Measurements from ENCODE around the gene TF.

Gene TF

DNA sequence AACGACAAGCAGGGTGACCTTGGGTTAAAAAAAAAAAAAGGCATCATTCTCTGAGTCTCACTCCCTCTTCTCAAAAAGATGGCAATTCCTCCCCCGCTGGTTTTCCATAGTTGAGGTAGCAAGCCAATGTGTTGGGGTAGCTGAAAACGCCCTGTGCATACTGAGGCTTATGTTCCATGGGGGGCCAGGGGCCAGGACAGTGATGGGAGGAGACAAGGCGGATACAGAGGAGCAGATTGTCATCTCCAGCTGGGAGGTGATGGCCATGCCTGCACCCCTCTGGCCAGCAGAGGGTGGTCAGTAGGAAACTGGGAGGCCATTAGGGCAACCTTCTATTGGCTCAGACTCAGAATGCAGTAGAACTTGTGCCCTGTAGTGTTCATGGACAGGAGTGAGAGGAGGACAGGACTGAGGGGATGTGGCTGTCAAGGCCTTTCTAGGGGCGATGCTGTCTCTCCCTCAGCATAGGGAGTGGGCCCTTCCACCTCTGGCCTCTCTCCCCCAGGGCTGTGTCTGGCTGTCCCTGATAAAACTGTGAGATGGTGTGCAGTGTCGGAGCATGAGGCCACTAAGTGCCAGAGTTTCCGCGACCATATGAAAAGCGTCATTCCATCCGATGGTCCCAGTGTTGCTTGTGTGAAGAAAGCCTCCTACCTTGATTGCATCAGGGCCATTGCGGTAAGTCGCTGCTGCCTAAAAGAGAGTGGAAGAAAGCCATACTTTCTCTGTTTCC lies 1.9 kb downstream of the TF start:
- DNase-seq = no peak

DNA sequence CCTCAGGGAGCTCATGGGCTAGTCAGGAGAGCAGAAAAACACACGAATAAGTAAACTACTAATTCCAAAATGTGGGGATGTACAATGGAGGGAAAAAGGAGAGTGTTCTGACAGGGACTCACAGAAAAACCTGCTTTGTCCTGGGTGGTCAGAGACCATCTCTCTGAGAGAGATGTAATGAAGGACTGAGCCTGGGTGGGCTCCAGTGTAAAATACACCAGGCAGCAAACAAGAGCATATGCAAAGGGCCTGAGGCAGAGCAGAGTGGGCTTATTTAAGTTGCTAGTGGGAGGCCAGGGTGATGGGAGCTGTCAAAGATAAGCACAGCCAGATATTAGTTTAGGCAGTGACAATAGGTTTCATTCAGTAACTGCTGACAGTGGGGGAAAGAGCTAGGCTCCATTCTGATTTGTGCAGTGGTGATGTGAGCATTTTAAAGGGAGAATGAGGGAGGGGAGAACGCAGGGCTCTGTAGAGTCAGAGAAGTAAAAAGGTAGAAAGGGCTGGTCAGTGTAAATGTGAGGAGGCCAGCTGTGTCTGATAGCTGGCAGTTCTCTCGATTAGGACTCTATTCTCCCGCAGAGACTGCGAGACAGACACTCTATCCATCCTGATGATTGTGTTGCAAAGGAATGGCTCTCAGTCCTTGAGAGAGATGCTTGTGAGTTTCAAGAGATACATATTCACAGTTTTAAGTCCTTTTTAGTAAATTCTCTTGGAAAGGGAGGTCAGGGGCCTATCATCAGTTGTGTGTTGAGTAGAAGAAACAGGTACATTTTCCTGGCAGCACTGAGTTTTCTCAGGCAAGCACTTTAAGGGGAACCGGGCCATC lies 3.5 kb downstream of the TF start:
- no peak for DNase-seq

DNA sequence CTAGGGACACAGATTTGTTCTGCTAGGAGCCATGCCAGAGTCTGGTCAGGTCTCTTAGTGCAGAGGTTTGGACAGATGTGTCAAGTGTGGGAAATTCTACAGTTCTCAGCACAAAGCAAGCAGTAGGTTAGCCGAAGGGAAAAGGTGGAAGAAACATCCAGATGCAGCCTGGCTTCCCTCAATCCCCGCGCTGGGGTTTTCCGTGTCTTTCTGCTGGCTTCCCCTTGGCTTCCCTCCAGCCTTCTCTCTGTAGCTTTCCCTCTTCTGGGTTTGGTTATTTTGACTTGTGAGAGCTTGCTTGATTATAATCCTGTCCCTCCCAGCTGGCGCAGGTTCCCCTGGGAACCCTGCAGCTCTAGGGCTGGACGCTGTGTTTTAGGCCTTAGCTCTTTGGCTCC lies 4.1 kb downstream of the TF start:
- no peak for DNase-seq

DNA sequence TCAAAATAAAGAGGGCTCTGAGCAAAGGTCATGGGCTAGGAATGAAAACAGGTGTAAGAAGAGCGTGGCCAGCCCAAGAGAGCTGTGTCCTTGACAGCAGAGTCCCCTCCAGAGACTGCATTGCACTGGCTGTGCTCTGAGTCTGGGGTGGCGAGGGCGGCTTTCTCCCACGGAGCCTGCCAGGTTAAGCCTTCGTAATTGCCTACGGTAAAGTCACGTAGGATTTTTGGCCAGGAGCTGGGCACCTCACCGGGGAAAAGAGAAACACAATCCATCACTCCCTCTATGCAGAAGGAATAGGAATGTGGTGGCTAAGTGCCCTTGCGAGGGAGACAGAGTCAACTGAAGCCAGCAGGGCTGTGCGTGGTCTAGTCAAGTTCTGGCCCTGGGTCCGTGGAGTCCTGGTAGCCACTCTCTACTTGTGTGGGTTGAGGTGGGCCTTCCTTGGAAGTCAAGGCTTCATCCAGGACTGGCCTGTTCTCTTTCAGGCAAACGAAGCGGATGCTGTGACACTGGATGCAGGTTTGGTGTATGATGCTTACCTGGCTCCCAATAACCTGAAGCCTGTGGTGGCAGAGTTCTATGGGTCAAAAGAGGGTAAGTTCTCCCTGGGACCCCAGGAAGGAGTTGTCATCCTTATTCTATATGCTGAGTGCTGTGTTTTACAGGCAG lies 7.0 kb downstream of the TF start:
- no peak for DNase-seq

DNA sequence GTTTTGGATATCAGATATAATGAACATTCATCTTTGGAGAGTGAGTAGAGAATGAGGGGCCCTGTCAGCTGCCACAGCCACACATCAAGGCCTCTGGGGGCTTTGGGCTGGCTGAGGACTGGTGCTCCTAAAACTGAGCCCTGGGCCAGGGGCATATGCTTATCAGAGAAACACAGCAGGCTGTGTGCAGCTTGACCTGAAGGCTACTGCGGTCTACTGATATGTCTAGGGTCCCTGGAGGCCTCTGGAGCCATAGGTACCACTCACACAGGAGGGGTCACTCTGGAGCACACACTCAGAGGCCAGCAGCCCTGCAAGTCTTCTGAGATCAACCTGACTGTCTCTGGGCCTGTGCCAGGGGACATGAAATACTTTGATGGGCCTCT lies 7.6 kb downstream of the TF start:
- no peak for DNase-seq

DNA sequence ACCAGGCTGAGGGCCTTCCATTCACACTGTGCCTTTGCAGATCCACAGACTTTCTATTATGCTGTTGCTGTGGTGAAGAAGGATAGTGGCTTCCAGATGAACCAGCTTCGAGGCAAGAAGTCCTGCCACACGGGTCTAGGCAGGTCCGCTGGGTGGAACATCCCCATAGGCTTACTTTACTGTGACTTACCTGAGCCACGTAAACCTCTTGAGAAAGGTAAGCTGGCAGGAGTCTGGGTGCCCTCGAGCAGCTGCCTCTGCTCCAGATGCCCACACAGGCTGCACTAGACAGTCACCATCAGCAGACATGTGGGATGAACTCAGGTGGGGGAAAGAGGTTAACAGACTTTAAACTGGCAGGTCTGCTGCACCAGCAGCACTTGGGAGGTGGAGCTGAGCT lies 8.3 kb downstream of the TF start:
- no peak for DNase-seq

DNA sequence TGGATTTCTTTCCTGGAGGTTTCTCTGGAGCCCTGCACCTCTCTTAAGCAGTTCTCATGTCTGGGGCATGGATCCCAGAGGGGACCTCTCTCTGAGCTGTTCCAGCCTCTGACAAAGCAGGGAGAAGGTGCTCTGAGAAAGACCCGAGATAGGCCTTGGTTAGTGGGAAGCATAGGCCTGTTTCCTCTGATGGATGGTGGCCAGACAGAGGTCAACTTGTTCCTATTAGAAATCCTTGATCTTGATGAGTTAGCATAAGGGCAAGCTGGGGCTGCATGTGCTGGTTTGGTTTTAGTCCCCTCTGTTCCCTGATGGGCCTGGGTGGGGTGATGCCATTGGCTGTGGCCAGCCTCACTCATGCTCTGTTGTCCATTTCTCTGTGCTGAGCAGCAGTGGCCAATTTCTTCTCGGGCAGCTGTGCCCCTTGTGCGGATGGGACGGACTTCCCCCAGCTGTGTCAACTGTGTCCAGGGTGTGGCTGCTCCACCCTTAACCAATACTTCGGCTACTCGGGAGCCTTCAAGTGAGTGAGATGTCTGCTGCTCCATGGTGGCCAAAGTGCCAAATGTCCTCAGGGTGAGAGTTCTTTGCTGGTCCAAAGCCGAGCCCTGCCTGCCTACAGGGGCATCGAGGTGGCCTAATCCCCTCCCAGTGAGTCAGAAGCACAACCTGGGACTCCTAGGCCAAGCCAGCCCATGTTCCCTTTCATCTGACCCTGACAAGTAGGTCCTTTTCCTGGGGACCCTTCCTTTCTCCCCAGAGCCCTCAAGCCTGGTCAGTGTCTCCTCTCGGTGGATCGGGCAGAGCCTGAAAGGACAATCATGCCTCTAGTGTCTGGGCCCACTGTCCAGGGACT lies 9.0 kb downstream of the TF start:
- no peak for DNase-seq

DNA sequence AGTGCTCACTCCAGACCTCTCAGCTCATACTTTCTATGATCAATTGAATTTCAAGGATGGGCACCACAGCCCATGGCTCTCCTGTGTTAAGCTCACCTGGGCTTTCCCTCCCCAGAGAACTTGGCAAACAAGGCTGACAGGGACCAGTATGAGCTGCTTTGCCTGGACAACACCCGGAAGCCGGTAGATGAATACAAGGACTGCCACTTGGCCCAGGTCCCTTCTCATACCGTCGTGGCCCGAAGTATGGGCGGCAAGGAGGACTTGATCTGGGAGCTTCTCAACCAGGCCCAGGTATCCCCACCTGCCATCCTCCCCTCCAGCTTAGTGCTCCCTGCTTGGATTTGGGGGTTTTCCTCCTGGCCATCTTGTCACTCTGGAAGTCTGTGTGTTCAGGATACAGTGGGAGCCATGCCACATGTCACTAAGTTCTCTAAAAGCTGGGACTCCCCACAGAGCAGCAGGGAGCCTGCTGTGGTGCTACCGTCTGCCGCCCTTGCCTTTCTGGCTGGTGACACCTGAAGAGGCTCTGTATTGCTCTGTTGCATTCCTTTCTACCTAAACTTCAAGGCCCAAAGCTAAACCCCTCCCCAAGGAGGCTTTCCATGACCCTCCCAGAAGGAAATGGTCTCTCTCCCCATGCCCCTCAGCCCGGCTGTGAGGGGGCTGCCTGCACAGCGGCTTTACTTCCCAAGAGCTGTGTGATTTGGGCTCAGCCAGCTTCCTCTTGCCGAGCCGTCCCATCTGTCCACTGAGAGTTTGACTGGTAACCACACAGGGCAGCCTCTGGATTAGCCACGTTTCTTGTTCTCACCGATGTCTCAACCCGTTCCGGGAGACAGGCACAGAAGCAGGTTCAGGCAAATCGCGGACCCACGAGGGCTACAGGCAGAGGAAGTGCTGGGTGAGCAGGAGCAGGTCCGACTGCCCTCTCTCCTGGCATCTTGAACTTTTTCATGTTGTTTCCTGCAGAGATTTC lies 10.8 kb downstream of the TF start:
- no peak for DNase-seq

DNA sequence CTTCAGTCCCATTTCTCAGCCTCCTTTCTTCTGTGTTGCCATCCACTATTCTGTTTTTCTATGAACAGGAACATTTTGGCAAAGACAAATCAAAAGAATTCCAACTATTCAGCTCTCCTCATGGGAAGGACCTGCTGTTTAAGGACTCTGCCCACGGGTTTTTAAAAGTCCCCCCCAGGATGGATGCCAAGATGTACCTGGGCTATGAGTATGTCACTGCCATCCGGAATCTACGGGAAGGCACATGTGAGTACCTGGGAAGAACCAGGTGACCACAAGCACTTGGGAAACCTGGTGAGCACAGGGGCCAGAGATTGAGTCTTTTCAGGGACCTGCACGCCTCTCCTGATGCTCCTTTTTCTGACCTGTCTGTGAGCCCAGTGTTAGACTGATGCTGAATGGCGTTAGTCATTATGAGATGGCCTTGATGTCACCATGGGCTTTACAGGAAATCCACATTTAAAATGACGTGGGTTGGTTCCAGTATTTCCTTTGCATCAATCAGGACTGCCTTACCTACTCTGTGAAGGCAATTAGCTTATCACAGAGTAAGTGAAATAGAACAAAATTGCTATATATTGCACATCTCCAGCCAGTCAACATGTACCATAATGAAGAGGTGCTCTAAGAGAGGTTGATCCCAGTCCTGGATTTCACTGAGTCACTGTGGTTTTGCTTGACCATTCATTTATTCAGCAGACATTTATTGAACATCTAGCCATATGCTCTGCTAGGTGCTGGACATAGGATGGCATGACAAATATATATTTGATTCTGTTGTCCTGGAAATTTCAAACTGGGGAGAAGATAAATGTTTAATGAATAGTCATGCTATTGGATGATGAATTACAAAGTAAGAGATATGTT lies 11.7 kb downstream of the TF start:
- DNase-seq = no peak

DNA sequence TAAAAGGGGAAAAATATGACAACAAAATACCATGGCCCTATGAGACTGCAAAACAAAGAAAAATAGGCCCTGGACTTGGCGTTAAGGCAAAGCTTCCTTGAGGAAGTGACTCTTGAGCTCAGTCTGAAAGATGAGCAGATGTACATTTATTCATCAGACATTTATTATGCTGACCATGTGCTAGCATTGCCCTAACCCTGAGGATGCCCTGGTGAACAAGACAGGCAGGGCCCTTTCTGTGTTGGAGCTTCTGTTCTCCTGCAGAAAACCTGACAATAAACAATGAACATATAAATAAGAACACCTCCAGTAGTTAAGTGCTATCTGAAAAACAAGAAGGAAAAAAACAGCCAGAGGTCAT lies 12.4 kb downstream of the TF start:
- DNase-seq = no peak

DNA sequence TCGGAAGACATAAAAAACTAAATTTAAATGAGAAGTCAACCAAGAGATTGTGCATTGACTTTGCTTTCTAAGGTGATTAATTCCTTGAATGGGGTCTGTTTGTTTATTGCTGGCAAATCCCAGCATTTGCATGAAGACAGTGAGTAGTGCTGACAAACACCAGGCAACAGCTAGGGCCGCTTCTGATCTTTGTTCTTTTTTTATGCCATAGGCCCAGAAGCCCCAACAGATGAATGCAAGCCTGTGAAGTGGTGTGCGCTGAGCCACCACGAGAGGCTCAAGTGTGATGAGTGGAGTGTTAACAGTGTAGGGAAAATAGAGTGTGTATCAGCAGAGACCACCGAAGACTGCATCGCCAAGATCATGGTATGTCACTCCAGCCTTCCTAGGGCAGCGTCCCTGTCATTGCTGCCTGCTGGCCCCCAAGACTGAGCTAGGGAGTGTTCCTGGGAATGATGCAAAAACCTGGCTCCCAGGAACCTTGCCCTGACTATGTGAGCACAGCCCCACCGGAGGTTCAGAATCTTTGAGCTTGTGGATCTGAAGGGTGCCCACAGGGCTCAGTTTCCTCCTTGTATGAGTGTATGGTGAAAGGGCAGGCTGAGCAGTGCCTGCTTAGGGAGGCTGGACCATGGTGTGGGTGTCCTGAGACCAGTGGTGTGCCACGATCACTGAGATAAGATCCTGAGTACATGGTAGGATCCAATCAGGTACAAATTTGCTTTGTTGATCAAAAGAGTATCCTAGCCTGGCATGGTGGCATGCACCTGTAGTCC lies 13.0 kb downstream of the TF start:
- no peak for DNase-seq

DNA sequence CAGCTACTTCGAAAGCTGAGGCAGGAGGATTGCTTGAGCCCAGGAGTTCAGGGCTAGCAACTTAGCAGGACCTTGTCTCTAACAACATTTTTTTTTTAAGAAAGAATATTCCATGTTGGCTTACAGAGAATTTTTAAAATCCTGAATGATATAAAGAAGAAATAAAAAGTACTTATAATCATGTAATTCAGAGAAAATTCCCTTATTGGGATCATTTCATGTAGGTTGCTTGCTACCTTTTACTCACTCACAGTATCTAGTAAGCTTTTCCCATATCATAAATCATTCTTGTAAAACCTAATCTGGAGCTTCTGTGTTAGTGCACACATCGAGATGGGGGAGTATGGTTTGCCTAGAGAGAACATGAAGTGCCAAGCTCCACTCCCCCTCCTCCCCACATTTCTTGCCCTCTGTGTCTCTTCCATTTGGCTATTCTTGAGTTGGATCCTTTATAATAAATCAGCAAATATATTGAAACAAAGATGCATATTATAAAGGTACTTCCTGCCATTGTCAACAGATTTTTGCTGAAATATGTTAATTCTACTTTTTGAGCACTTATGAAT lies 13.6 kb downstream of the TF start:
- DNase-seq = no peak

DNA sequence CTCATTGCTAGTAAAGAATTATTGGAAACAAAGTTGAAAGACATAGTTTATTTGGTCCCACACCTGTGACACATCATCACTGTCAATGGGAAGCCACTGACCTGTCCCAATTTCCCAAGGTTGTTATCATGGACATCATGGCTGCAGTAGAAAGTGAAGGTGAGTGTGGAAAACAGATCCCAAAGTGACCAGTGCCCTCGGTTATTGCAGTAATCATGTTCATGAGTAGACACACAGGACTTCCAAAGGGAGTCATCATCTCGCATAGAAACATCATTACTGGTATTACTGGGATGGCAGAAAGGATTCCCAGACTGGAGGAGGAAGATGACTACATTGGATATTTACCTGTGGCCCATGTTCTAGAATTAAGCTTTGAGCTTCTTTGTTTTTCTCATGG lies 14.7 kb downstream of the TF start:
- DNase-seq = no peak

DNA sequence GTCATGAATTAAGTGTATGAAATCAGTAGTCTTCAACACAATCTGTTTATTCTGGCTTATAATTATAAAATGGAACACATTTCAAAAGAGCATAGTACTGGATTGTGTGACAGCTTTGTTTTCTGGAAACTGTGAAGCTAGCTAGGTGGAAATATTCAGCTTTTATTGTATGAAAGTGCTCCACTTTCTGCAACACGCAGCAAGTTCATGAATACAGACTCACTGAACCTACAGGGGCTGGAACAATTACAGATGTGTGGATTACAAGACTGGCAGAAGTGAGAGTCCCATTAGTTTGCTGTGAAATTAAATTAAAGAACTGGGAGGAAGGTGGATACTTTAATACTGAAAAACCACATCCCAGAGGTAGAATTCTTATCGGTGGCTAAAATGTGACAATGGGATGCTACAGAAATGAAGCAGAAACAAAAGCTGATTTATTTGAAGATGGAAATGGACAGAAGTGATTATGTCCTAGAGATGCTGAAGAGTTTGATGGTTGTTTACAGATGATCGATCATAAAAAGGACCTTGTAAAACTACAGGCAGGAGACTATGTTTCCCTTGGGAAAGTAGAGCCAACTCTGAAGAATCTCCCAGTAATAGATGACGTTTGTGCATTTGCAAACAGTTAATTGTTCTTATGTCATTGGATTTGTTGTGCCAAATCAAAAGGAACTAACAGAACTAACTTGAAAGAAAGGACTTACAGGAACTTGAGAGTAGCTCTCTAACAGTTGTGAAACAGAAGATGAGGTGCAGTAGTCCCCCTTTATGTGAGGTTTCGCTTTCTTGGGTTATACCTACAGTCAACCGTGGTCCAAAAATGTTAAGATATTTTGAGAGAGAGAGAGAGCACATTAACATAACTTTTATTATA lies 15.7 kb downstream of the TF start:
- DNase-seq = no peak

DNA sequence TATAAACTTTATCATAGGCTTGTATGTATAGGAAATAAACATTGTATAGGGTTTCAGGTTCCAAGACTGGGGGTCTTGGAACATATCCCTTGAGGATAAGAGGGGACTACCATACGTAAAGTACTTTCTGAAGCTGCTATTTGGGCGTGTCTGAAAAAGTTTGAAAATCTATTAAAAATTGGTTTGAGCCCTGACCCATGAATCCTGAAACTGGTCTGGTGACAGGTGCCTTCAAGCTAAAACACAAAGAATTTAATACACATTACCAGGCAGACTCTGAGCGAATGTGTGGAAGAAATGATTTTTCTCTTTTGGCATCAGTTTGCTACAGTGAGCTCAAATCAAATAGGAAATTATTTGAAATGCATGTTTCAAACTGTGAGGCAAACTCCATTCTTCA lies 16.3 kb downstream of the TF start:
- no peak for DNase-seq

DNA sequence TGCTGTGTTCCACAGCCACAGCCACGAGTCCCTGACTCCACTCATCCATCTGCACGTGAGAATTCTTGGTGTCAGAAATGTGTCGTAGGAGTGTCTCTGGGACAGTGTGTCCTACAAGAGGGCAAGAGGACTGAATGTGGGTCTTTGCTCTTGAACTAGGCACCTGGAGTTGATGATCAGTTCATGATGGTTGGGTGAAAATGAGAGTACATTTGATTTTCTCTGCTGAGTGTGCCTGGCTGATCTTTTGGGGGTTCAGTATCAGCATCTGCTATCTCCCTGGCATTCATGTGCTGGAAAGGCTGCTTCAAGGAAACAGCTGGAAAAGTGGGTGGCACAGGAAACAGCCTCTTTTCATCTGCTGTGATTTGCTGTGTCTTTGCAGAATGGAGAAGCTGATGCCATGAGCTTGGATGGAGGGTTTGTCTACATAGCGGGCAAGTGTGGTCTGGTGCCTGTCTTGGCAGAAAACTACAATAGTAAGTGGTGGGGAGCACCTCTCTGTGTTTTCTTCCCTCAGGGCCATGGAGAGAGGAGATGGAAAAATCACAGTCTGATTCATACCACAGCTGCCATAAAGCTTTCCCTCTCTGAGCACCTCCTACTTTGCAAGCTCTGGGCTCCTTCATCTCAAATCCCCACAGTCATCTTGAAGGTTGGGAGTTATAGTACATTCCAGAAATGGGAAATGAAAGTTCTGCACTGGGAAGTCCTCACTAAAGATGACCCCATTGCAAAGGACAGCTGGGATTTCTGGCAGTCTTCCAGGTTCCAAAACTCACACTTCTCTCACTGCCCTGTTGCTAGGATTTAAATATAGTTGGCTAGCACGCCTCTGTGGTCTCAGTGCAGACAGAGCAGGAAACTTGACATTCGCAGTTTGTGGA lies 17.8 kb downstream of the TF start:
- no peak for DNase-seq

DNA sequence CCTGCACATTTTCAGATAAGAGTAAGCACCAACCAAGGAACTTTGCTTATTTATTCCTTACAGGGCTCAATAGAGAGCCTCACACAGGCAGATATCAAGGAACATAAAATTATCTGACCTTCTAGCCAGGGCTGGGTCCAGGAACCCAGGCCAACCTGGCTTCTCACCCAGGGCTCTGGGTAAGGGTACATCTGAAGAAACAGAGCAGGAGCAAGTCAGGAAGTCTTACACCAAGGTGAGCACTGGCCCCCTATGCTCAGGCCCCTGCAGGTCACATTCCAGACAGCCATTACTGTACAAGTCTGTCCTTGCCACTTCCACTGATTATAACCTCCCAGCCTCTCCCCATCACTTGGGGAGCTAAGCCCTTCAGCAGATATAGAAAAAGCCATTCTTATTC lies 19.1 kb downstream of the TF start:
- DNase-seq = no peak

DNA sequence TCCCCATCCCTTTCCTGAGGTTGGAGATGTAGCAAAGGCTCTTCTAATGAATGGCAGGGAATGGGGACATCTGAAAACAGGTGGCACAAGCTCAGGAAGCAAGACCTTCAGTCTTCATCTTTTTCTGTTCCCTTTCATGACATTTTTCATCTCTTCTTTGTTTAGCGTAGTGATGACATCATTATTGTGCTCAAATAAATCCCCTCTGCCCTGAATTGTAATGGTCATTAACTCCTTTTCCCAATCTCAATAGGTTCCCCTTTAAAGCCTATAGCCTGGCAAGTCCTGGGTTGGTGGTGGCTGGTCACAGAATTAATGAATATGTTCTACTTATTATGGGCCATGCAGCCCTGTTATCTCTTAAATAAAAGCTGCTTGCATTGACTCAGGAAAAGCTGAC lies 21.4 kb downstream of the TF start:
- DNase-seq = no peak
